Smooth muscle cell of trachea (primary cell): ENCODE results near the gene BLOC1S3. TPM values are rescaled to one million over a fixed set of nuclear protein-coding genes. Genes with fewer than 3 reads are reported as not detected.

ENCODE experiments used
- total RNA-seq: library from RNA; depleted of rRNA; stranded (reverse); fragments of >200 nt; gene quantifications from 2 replicates; pipeline ENCODE4 v1.2.1, GENCODE V29; 2014

Gene BLOC1S3, protein sequence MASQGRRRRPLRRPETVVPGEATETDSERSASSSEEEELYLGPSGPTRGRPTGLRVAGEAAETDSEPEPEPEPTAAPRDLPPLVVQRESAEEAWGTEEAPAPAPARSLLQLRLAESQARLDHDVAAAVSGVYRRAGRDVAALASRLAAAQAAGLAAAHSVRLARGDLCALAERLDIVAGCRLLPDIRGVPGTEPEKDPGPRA
- 8.9 and 13.1 TPM in 2 replicates for total RNA-seq

GRCh38 chr19:45178262-45179071 is at the start of gene BLOC1S3:
Gene BLOC1S3 (plus strand): TSS chr19:45178784. CDS start chr19:45179297, 513 bp downstream.

GRCh38 chr19:45160870-45161737 is 17.5 kb upstream of the BLOC1S3 start, which contains the start of gene NKPD1:
Gene NKPD1 (minus strand): TSS chr19:45160982. CDS start chr19:45160150, 832 bp downstream.

GRCh38 chr19:45177817-45178261 is 745 bp upstream of the BLOC1S3 start, which contains the start of gene TRAPPC6A:
Gene TRAPPC6A (minus strand): TSS chr19:45178237. CDS start chr19:45178218, 19 bp downstream.

Other genes with a start within 250 kb of the BLOC1S3 start
- gene APOC4, start 236.5 kb upstream of the BLOC1S3 start, total RNA-seq, result not detected in 2 replicates
- not detected in 2 replicates for gene APOC2, start 232.7 kb upstream of the BLOC1S3 start, total RNA-seq
- gene CLPTM1, start 223.4 kb upstream of the BLOC1S3 start, total RNA-seq, result 42.9 and 94.9 TPM in 2 replicates
- 4.1 and 19.0 TPM in 2 replicates for gene RELB, start 177.3 kb upstream of the BLOC1S3 start, total RNA-seq
- gene CLASRP, start 139.7 kb upstream of the BLOC1S3 start, total RNA-seq, result 11.4 and 25.5 TPM in 2 replicates
- 0.17 and 0.29 TPM in 2 replicates for gene ZNF296, start 102.3 kb upstream of the BLOC1S3 start, total RNA-seq
- gene GEMIN7, start 99.5 kb upstream of the BLOC1S3 start, total RNA-seq, result 21.1 and 22.2 TPM in 2 replicates
- 39.7 and 66.0 TPM in 2 replicates for gene PPP1R37, start 85.6 kb upstream of the BLOC1S3 start, total RNA-seq
- under 0.01 and 0.66 TPM in 2 replicates for gene NKPD1, start 17.8 kb upstream of the BLOC1S3 start, total RNA-seq
- 6.1 and 8.3 TPM in 2 replicates for gene TRAPPC6A, start 547 bp upstream of the BLOC1S3 start, total RNA-seq
- gene EXOC3L2, start 66.6 kb downstream of the BLOC1S3 start, total RNA-seq, result 0.17 TPM in 1 of 2 replicates, not detected in the other
- 12.5 and 16.0 TPM in 2 replicates for gene MARK4, start 72.5 kb downstream of the BLOC1S3 start, total RNA-seq
- not detected in 2 replicates for gene CKM, start 144.1 kb downstream of the BLOC1S3 start, total RNA-seq
- gene KLC3, start 162.0 kb downstream of the BLOC1S3 start, total RNA-seq, result under 0.01 TPM in 2 replicates
- 18.0 and 28.1 TPM in 2 replicates for gene ERCC2, start 191.8 kb downstream of the BLOC1S3 start, total RNA-seq
- 1.5 and 2.2 TPM in 2 replicates for gene PPP1R13L, start 226.3 kb downstream of the BLOC1S3 start, total RNA-seq
- gene POLR1G, start 227.9 kb downstream of the BLOC1S3 start, total RNA-seq, result 2.9 and 4.3 TPM in 2 replicates
- 78.7 and 79.7 TPM in 2 replicates for gene ERCC1, start 245.1 kb downstream of the BLOC1S3 start, total RNA-seq